Tibial nerve (tissue), 4 donors: ENCODE measurements around the gene CAMSAP1. TPM values are rescaled to one million over a fixed set of nuclear protein-coding genes. Genes with fewer than 3 reads are reported as not detected.

Source experiments
- DNase-seq, 2 donors: peaks; one replicate each; pipeline ENCODE4 v3.0.0-alpha.2; 2019; ENCODE audit warnings: low spot score in 2 of 2
- H3K27ac ChIP-seq, 4 donors: fragments of 200-600 bp; sonication (generic) in 3 of 4; one replicate each; pipeline ENCODE4 v1.5.1; 2017 to 2019; ENCODE audit warnings: mild to moderate bottlenecking in 1 of 4
- H3K27me3 ChIP-seq, 2 donors: fragments of 200-600 bp; sonication (generic) in 1 of 2; one replicate each; pipeline versions ENCODE4 v1.5.1 to v1.6.0; 2017 to 2019
- H3K36me3 ChIP-seq, 3 donors: fragments of 200-600 bp; sonication (generic); one replicate each; pipeline ENCODE4 v1.5.1; 2018 to 2019
- H3K4me1 ChIP-seq, 4 donors: fragments of 200-600 bp; sonication (generic) in 3 of 4; one replicate each; pipeline ENCODE4 v1.5.1; 2017 to 2019
- H3K4me3 ChIP-seq, 4 donors: fragments of 200-600 bp; sonication (generic) in 3 of 4; one replicate each; pipeline ENCODE4 v1.5.1; 2017 to 2019; ENCODE audit warnings: mild to moderate bottlenecking in 1 of 4, moderate library complexity in 1 of 4
- H3K9me3 ChIP-seq, 4 donors: fragments of 200-600 bp; sonication (generic) in 3 of 4; one replicate each; pipeline ENCODE4 v1.5.1; 2017 to 2019
- CTCF ChIP-seq, 5 experiments: fragments of 200-600 bp in 3 of 5; fragments of 450-650 bp in 2 of 5; sonication (generic) in 3 of 5; IDR thresholded peaks; one replicate each; pipeline ENCODE4 v1.5.1; 2016 to 2019; ENCODE audit warnings: antibody characterized with exemption in 5 of 5, mild to moderate bottlenecking in 3 of 5, moderate library complexity in 2 of 5
- EP300 ChIP-seq, 2 donors: sonication (generic); formaldehyde crosslinking; IDR thresholded peaks; one replicate each; pipeline ENCODE4 v1.6.1; 2017; ENCODE audit warnings: antibody characterized with exemption in 2 of 2, mild to moderate bottlenecking in 1 of 2
- POLR2A ChIP-seq, 2 donors: fragments of 450-650 bp; IDR thresholded peaks; one replicate each; pipeline ENCODE4 v1.6.1; 2017; ENCODE audit warnings: antibody characterized with exemption in 2 of 2, mild to moderate bottlenecking in 2 of 2, moderate library complexity in 2 of 2
- WGBS, 2 donors: methylation state at CpG; one replicate each; pipeline ENCODE4 v1.1.5; 2018; 5-methylcytosine and 5-hydroxymethylcytosine counted together
- total RNA-seq, 4 donors: library from RNA; depleted of rRNA; stranded (reverse); fragments of >200 nt; gene quantifications; one replicate each; pipeline ENCODE4 v1.1.0, GENCODE V29; 2016

CAMSAP1 gene
- total RNA-seq, 4 donors from 2014 or later = 27.6 to 40.8 (median 35.7) TPM

GRCh38 chr9:135798263-135798585, 109.1 kb downstream of the CAMSAP1 start:
- H3K27me3 ChIP-seq = no peaks in the 10 kb centered on the region
- H3K4me3 ChIP-seq = no peak overlapping the region
- no peak overlapping the region for H3K27ac ChIP-seq
- 77 to 89% methylated on average over 10 of the region's 10 CpGs for WGBS, 2 donors
- no peak for DNase-seq
- TF ChIP-seq POLR2A (IDR thresholded peaks at IDR 0.05) (no peak), CTCF (IDR thresholded peaks at IDR 0.05) (no peak), EP300 (IDR thresholded peaks at IDR 0.05) (no peak)
- H3K4me1 ChIP-seq = peaks cover 0 to 12% (median 0%) of the 10 kb centered on the region in 4 donors
- H3K9me3 ChIP-seq = no peaks in the 10 kb centered on the region
- no peaks in the 10 kb centered on the region for H3K36me3 ChIP-seq

- no peaks in the 10 kb centered on the region for H3K27me3 ChIP-seq
- TF ChIP-seq CTCF (IDR thresholded peaks at IDR 0.05) (peak; percentile 25 to 34 (median 29)), POLR2A (IDR thresholded peaks at IDR 0.05) (no peak)
- no peak overlapping the region for H3K27ac ChIP-seq
Measured at GRCh38 chr9:135797507-135798262, 109.7 kb downstream of the CAMSAP1 start.

GRCh38 chr9:135796784-135797485, 110.4 kb downstream of the CAMSAP1 start:
- WGBS, 2 donors = 54 to 69% methylated on average over 13 to 16 of the region's 22 CpGs
- H3K9me3 ChIP-seq = no peaks in the 10 kb centered on the region
- no peaks in the 10 kb centered on the region for H3K36me3 ChIP-seq
- peaks cover 0 to 12% (median 0%) of the 10 kb centered on the region in 4 donors for H3K4me1 ChIP-seq
- DNase-seq = no peak
- H3K27ac ChIP-seq = no peak overlapping the region
- no peak overlapping the region for H3K4me3 ChIP-seq
- TF ChIP-seq CTCF (IDR thresholded peaks at IDR 0.05) (no peak), EP300 (IDR thresholded peaks at IDR 0.05) (no peak), POLR2A (IDR thresholded peaks at IDR 0.05) (no peak)
- H3K27me3 ChIP-seq = no peaks in the 10 kb centered on the region

More at GRCh38 chr9:135797507-135798262, 109.7 kb downstream of the CAMSAP1 start:
- no peaks in the 10 kb centered on the region for H3K9me3 ChIP-seq
- no peaks in the 10 kb centered on the region for H3K36me3 ChIP-seq
- H3K4me1 ChIP-seq = peaks cover 0 to 12% (median 0%) of the 10 kb centered on the region in 4 donors
- no peak for DNase-seq
- no peak overlapping the region for H3K4me3 ChIP-seq
- WGBS, 2 donors = 38 to 39% methylated on average over 22 to 24 of the region's 24 CpGs

GRCh38 chr9:135795391-135795790, 112.0 kb downstream of the CAMSAP1 start:
- H3K4me1 ChIP-seq = peaks cover 0 to 12% (median 0%) of the 10 kb centered on the region in 4 donors
- no peak for DNase-seq
- no peak for TF ChIP-seq EP300 (IDR thresholded peaks at IDR 0.05)
- no peak for TF ChIP-seq POLR2A (IDR thresholded peaks at IDR 0.05)
- no peak for TF ChIP-seq CTCF (IDR thresholded peaks at IDR 0.05)
- H3K4me3 ChIP-seq = no peak overlapping the region
- no peaks in the 10 kb centered on the region for H3K36me3 ChIP-seq
- H3K9me3 ChIP-seq = no peaks in the 10 kb centered on the region
- H3K27ac ChIP-seq = no peak overlapping the region
- 81 to 83% methylated on average over 4 of the region's 4 CpGs for WGBS, 2 donors
- no peaks in the 10 kb centered on the region for H3K27me3 ChIP-seq

- Histone ChIP-seq H3K27me3 (no peaks in the 10 kb centered on the region), H3K4me3 (no peak overlapping the region), H3K4me1 (peaks cover 0 to 12% (median 0%) of the 10 kb centered on the region in 4 donors), H3K27ac (no peak overlapping the region), H3K36me3 (no peaks in the 10 kb centered on the region), H3K9me3 (no peaks in the 10 kb centered on the region)
- no peak for TF ChIP-seq POLR2A (IDR thresholded peaks at IDR 0.05)
- TF ChIP-seq CTCF (IDR thresholded peaks at IDR 0.05) = no peak
- no peak for TF ChIP-seq EP300 (IDR thresholded peaks at IDR 0.05)
- WGBS, 2 donors = 81 to 88% methylated on average over 10 to 15 of the region's 15 CpGs
- DNase-seq = no peak
Measured at GRCh38 chr9:135794361-135794885, 112.9 kb downstream of the CAMSAP1 start.
